ENCODE measurements around the gene RIPOR3. TPM values are rescaled to one million over a fixed set of nuclear protein-coding genes. Genes with fewer than 3 reads are reported as not detected.

Gene RIPOR3
- total and polyA plus RNA-seq, 9 of the 15 experiments (the other 6 are each of a cell fraction or from before 2014, with no cell fraction given): 3.3 to 62.7 (median 21.4) TPM

DNA sequence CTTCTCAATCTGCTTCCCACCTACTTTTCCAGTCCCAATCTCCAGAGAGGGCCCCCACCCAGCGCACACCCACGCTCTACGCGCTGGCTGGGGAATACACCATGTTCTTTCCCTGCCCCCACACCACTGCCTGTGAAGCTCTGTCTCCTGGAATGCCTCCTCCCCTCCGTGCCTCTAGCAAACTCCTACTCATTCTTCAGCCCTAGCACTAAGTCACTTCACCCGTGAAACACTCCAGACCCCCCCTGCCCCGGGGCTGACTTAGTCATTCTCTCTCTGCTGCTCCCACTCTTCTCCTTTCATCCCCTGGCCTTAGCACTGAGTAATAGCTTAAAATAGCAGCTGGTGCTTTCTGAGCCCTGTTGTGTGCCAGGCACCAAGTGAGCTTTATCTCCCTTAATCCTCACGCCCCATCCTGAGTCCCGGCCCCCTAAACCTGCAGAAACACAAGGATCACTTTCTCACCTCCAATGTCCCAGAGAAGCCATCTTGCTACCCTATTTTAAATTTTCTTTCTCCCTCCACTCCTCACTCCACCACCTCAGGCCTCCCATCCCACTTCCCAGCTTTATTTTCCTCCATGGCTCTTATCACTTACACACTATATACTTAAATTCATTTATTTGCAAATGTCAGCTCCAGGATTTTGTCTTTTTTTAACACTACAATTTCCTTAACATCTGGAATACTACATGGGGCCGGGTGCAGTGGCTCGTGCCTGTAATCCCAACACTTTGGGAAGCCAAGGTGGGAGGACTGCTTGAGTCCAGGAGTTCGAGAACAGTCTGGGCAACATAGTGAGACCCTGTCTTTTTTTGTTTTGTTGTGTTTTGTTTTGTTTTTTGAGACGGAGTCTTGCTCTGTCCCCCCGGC lies 33.7 kb upstream of the RIPOR3 start (continued):
- TF ChIP-seq ETV1 (tag; conservative IDR thresholded peaks at IDR 0.05; ENCODE audit: low read depth) (no peak), YY1 (IDR thresholded peaks at IDR 0.05; ENCODE audit: borderline replicate concordance in 1 of 3, control insufficient read depth in 1 of 3, extremely low read depth in 1 of 3, insufficient read depth in 3 of 3, insufficient read length in 1 of 3, insufficient replicate concordance in 2 of 3, low read depth in 1 of 3, low read length in 2 of 3) (peak in 2 of 3 experiments; percentile 28 to 53), CCNT2 (IDR thresholded peaks at IDR 0.05; ENCODE audit: borderline replicate concordance, extremely low read depth, insufficient read length, low read depth, low read length) (no peak), CHD2 (IDR thresholded peaks at IDR 0.05; ENCODE audit: low read depth, low read length) (0 out of 2 replicates have a peak, but pooled peaks have one; percentile 41), ZNF584 (CRISPR knock-in tag; IDR thresholded peaks at IDR 0.05; ENCODE audit: low read depth) (0 out of 2 replicates have a peak, but pooled peaks have one; percentile 48), SUPT5H (IDR thresholded peaks at IDR 0.05) (peak; percentile 33; the same call in 1 of the 2 replicates), MTA3 (IDR thresholded peaks at IDR 0.05; ENCODE audit: borderline replicate concordance) (peak; percentile 70; the same call in 1 of the 2 replicates), PHF21A (IDR thresholded peaks at IDR 0.05; ENCODE audit: borderline replicate concordance, low read depth) (peak; percentile 88; the same call in 1 of the 2 replicates), ZNF165 (CRISPR knock-in tag; IDR thresholded peaks at IDR 0.05; ENCODE audit: borderline replicate concordance) (no peak), HDAC6 (IDR thresholded peaks at IDR 0.05; ENCODE audit: low read depth, low read length) (no peak), NONO (IDR thresholded peaks at IDR 0.05; ENCODE audit: low read depth in 2 of 2, low read length in 1 of 2) (no peak), NCOA6 (IDR thresholded peaks at IDR 0.05) (no peak), GABPB2 (CRISPR knock-in tag; conservative IDR thresholded peaks at IDR 0.05) (no peak)
- TF ChIP-seq, protein P1, sequence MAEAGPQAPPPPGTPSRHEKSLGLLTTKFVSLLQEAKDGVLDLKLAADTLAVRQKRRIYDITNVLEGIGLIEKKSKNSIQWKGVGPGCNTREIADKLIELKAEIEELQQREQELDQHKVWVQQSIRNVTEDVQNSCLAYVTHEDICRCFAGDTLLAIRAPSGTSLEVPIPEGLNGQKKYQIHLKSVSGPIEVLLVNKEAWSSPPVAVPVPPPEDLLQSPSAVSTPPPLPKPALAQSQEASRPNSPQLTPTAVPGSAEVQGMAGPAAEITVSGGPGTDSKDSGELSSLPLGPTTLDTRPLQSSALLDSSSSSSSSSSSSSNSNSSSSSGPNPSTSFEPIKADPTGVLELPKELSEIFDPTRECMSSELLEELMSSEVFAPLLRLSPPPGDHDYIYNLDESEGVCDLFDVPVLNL (CRISPR knock-in tag; IDR thresholded peaks at IDR 0.05; ENCODE audit: low read depth): no peak
- TF ChIP-seq, protein P2, sequence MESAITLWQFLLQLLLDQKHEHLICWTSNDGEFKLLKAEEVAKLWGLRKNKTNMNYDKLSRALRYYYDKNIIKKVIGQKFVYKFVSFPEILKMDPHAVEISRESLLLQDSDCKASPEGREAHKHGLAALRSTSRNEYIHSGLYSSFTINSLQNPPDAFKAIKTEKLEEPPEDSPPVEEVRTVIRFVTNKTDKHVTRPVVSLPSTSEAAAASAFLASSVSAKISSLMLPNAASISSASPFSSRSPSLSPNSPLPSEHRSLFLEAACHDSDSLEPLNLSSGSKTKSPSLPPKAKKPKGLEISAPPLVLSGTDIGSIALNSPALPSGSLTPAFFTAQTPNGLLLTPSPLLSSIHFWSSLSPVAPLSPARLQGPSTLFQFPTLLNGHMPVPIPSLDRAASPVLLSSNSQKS (CRISPR knock-in tag; IDR thresholded peaks at IDR 0.05): no peak
- TF ChIP-seq, protein P3, sequence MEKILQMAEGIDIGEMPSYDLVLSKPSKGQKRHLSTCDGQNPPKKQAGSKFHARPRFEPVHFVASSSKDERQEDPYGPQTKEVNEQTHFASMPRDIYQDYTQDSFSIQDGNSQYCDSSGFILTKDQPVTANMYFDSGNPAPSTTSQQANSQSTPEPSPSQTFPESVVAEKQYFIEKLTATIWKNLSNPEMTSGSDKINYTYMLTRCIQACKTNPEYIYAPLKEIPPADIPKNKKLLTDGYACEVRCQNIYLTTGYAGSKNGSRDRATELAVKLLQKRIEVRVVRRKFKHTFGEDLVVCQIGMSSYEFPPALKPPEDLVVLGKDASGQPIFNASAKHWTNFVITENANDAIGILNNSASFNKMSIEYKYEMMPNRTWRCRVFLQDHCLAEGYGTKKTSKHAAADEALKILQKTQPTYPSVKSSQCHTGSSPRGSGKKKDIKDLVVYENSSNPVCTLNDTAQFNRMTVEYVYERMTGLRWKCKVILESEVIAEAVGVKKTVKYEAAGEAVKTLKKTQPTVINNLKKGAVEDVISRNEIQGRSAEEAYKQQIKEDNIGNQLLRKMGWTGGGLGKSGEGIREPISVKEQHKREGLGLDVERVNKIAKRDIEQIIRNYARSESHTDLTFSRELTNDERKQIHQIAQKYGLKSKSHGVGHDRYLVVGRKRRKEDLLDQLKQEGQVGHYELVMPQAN (IDR thresholded peaks at IDR 0.05; ENCODE audit: borderline replicate concordance): no peak
- TF ChIP-seq, protein P4, sequence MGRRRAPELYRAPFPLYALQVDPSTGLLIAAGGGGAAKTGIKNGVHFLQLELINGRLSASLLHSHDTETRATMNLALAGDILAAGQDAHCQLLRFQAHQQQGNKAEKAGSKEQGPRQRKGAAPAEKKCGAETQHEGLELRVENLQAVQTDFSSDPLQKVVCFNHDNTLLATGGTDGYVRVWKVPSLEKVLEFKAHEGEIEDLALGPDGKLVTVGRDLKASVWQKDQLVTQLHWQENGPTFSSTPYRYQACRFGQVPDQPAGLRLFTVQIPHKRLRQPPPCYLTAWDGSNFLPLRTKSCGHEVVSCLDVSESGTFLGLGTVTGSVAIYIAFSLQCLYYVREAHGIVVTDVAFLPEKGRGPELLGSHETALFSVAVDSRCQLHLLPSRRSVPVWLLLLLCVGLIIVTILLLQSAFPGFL (CRISPR knock-in tag; IDR thresholded peaks at IDR 0.05): no peak

All from K562 (cell line).